22Rv1 (cell line): ENCODE measurements around the gene NELL1.

Experiments used
- ZFX ChIP-seq: fragments of 450-650 bp; IDR thresholded peaks from 2 replicates; pipeline ENCODE4 v1.6.1; 2017; ENCODE audit warnings: antibody characterized with exemption, borderline replicate concordance
- TF ChIP-seq, protein P1 (sequence below): fragments of 450-650 bp; IDR thresholded peaks from 2 replicates; pipeline ENCODE4 v1.5.1; 2017; ENCODE audit warnings: mild to moderate bottlenecking

DNA sequence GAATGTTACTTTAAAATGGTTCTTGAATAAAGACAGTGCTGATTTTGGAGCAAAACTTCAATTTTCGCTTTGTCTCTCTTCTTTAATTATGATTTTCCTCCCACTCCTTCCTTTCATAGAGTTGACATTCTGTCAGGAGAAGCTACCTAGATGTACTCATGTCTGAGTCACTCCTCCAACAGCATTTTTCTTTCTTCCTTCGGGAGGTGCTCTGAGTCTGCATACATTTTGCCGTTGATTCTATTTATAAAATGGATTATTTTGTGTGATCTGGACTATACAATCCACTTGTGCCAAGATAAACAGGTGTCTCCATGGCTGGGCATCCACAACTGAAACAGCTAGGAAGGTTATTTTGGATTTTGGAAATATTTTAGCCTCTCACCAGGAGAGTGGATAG is 935.2 kb downstream of the NELL1 start:
- TF ChIP-seq, protein P1, sequence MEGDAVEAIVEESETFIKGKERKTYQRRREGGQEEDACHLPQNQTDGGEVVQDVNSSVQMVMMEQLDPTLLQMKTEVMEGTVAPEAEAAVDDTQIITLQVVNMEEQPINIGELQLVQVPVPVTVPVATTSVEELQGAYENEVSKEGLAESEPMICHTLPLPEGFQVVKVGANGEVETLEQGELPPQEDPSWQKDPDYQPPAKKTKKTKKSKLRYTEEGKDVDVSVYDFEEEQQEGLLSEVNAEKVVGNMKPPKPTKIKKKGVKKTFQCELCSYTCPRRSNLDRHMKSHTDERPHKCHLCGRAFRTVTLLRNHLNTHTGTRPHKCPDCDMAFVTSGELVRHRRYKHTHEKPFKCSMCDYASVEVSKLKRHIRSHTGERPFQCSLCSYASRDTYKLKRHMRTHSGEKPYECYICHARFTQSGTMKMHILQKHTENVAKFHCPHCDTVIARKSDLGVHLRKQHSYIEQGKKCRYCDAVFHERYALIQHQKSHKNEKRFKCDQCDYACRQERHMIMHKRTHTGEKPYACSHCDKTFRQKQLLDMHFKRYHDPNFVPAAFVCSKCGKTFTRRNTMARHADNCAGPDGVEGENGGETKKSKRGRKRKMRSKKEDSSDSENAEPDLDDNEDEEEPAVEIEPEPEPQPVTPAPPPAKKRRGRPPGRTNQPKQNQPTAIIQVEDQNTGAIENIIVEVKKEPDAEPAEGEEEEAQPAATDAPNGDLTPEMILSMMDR = no peak
- no peak for TF ChIP-seq ZFX
